ENCODE measurements around the gene CRIM1.

GRCh38 chr2:36374585-36374984 is 19.0 kb downstream of the CRIM1 start:
- TF ChIP-seq CTCF (conservative IDR thresholded peaks at IDR 0.05 in 1 of 2, IDR thresholded peaks at IDR 0.05 in 1 of 2; ENCODE audit: low read depth in 1 of 2, low read length in 2 of 2) (no peak), EZH2 (IDR thresholded peaks at IDR 0.05; ENCODE audit: low read length, missing control alignments) (no peak)

Data from fibroblast of lung (primary cell).